Erythroblast (primary cell): ENCODE measurements around the gene CLNK.

Source experiments
- GATA1 ChIP-seq: IDR thresholded peaks from 2 replicates; pipeline ENCODE4 v1.6.1; 2011; ENCODE audit warnings: low read depth, mild to moderate bottlenecking, control low read depth, low read length, moderate library complexity
- POLR2A ChIP-seq: IDR thresholded peaks from 2 replicates; pipeline ENCODE4 v1.6.1; 2011; ENCODE audit warnings: mild to moderate bottlenecking, low read length

DNA sequence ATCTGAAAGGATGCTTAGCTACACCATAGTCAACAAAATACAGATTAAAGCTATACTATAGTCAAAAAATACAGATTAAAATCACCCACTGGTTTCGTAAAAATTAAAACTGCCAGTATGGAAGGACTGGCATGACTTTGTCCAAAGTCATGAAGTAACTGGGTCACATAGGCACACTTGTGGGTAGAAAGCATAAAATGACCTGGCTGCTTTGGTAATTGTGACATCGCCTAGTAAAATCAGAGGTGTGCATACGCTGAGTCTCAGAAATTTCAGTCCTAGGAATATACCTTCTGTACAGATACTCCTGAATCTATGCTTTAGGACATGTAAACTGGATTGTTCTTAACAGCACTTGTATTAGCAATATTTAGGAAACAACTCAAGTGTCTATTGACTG, 28.1 kb downstream of the CLNK start:
- TF ChIP-seq POLR2A (no peak), GATA1 (no peak)
